Right atrium auricular region (tissue), 2 donors: Measurements from ENCODE around the gene MZB1. TPM values are rescaled to one million over a fixed set of nuclear protein-coding genes. Genes with fewer than 3 reads are reported as not detected.

Experiments
- DNase-seq: peaks from one replicate; pipeline ENCODE4 v3.0.0-alpha.2; 2019; ENCODE audit warnings: low spot score
- H3K27ac ChIP-seq, 2 donors: fragments of 200-600 bp; sonication (generic); 1 replicate in 1 of 2; 2 replicates in 1 of 2; pipeline ENCODE4 v1.5.1; 2016 to 2019
- H3K27me3 ChIP-seq, 2 donors: fragments of 200-600 bp; sonication (generic); one replicate each; pipeline versions ENCODE4 v1.5.1 to v1.6.0; 2017 to 2019
- H3K36me3 ChIP-seq: fragments of 200-600 bp; sonication (generic); one replicate; pipeline ENCODE4 v1.5.1; 2016
- H3K4me1 ChIP-seq, 2 donors: fragments of 200-600 bp; sonication (generic); one replicate each; pipeline versions ENCODE4 v1.5.1 to v1.6.0; 2017 to 2019
- H3K4me3 ChIP-seq, 2 donors: fragments of 200-600 bp; sonication (generic); 1 replicate in 1 of 2; 2 replicates in 1 of 2; pipeline ENCODE4 v1.5.1; 2017 to 2019; ENCODE audit warnings: mild to moderate bottlenecking in 1 of 2, moderate library complexity in 1 of 2
- H3K9me3 ChIP-seq, 2 donors: fragments of 200-600 bp; sonication (generic); one replicate each; pipeline ENCODE4 v1.5.1; 2019
- CTCF ChIP-seq, 2 donors: fragments of 200-600 bp; sonication (generic); IDR thresholded peaks; one replicate each; pipeline ENCODE4 v1.5.1; 2019; ENCODE audit warnings: antibody characterized with exemption in 2 of 2
- total RNA-seq, 2 donors: library from RNA; depleted of rRNA; stranded (reverse); fragments of >200 nt; gene quantifications; one replicate each; pipeline ENCODE4 v1.1.0, GENCODE V29; 2016

Gene MZB1
- total RNA-seq, 2 donors from 2014 or later: 0.70 to 1.3 TPM

DNA sequence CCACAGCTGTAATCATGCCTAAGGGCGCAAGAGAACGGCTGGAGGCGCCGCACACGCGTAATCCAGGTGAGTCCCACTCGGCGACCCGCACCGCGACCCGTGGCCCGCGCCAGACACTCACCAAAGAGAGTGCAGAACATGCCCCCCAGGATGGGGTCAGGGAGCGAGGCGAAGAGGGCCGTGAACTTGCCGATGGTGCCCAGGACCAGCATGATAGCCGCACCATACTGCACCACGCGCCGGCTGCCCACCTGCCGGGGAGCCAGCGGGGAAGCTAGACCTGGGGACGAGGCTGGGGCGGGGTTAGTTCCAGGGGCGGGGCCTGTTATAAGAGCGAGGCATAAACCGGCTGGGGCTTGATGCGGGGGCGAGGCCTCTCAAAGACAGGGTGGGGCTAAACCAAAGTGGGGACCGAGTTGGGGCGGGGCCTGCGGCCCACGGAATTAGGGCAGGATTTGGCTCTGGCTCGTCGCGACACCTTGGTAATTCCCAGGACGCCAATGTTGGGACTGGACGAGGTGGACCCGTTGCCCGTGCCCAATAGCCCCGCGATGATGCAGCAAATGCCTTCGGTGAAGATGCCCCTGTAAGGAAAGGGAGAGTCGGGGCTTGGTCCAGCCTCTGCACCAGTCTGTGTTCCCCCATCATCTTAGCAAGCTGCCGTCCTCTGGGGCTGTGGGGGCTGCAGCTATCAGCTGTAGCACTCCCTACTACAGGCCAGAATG lies 11.4 kb downstream of the MZB1 start:
- Histone ChIP-seq H3K27ac (no peak overlapping the region), H3K4me3 (no peak overlapping the region), H3K27me3 (no peaks in the 10 kb centered on the region), H3K4me1 (peaks cover 0 to 13% of the 10 kb centered on the region in 2 donors), H3K36me3 (no peaks in the 10 kb centered on the region), H3K9me3 (no peaks in the 10 kb centered on the region)
- no peak for DNase-seq
- TF ChIP-seq CTCF (IDR thresholded peaks at IDR 0.05): no peak

- Histone ChIP-seq H3K27ac (no peak overlapping the region), H3K36me3 (no peaks in the 10 kb centered on the region), H3K9me3 (no peaks in the 10 kb centered on the region), H3K4me3 (no peak overlapping the region), H3K27me3 (no peaks in the 10 kb centered on the region), H3K4me1 (peaks cover 0 to 21% of the 10 kb centered on the region in 2 donors)
- no peak for TF ChIP-seq CTCF (IDR thresholded peaks at IDR 0.05)
- DNase-seq: no peak
Measured at GRCh38 chr5:139377226-139377625, 12.5 kb downstream of the MZB1 start.

GRCh38 chr5:139376364-139376763 lies 13.3 kb downstream of the MZB1 start:
- Histone ChIP-seq H3K4me1 (peaks cover 0 to 21% of the 10 kb centered on the region in 2 donors), H3K9me3 (no peaks in the 10 kb centered on the region), H3K36me3 (no peaks in the 10 kb centered on the region), H3K27ac (no peak overlapping the region), H3K27me3 (no peaks in the 10 kb centered on the region), H3K4me3 (no peak overlapping the region)
- TF ChIP-seq CTCF (IDR thresholded peaks at IDR 0.05): no peak
- no peak for DNase-seq

- Histone ChIP-seq H3K9me3 (no peaks in the 10 kb centered on the region), H3K4me1 (peaks cover 0 to 21% of the 10 kb centered on the region in 2 donors), H3K27me3 (no peaks in the 10 kb centered on the region), H3K27ac (peak overlapping the region; percentile 74 to 91), H3K4me3 (no peak overlapping the region), H3K36me3 (peaks cover 1% of the 10 kb centered on the region)
- no peak for TF ChIP-seq CTCF (IDR thresholded peaks at IDR 0.05)
- DNase-seq: no peak
Measured at GRCh38 chr5:139374909-139375308, 14.8 kb downstream of the MZB1 start.

GRCh38 chr5:139371482-139372435 lies 18.0 kb downstream of the MZB1 start:
- DNase-seq: no peak
- Histone ChIP-seq H3K4me3 (no peak overlapping the region), H3K27me3 (no peaks in the 10 kb centered on the region), H3K27ac (peak overlapping the region; percentile 4 to 91), H3K9me3 (no peaks in the 10 kb centered on the region), H3K36me3 (peaks cover 29% of the 10 kb centered on the region), H3K4me1 (peaks cover 0 to 27% of the 10 kb centered on the region in 2 donors)
- no peak for TF ChIP-seq CTCF (IDR thresholded peaks at IDR 0.05)
